NCI-H524 (cell line): ENCODE data around the gene GCLC.
A peak's percentile ranks its signal among the peaks of the same experiment; 100 is the strongest.
"Not testable (repeated sequence)": the region's sequence is repeated elsewhere in the genome, so short reads cannot be mapped to it uniquely, and the experiment has no call there.

Experiments
- DNase-seq, 2 experiments: peaks; one replicate each; lab custom pipeline; 2025; lab: John Stamatoyannopoulos, UW

GCLC gene

DNA sequence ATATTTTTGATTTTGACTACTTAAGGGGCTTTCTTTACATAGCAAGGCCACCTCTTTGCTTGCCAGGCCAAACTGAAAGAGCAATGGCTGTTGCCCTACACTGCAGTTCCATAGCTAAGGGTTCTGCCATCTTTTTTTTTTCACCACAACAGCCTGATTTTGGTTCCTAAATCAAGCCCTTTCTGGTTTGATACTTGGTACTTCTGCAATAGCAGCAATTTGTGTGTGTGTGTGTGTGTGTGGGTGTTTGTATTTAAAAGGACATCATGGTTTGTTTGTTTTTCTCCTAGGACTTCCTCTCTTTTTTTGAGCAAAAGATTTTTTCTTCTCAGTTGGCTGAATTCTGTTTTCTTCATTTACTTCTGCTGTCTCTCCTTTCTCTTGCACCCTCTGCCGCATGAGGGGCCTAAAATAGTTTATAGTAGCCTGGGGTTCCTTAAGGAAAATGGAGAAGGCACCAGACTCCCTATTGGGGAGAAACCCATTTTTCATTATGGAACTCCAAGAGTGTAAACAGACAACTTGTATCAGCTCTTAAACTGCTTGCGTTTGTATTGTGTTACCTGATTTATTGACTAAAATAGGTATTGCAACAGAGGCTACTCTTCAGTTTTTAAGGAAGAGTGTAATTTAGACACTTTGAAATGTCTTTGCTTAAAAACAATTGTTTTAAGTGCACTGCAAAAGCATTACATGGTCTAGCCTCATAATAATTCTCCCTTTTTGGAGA lies 12.2 kb upstream of the GCLC start:
- DNase-seq: no peak

- DNase-seq: not testable (repeated sequence)
Measured at GRCh38 chr6:53553600-53553999, 8.7 kb upstream of the GCLC start.

GRCh38 chr6:53551681-53552080 lies 6.8 kb upstream of the GCLC start:
- DNase-seq: not testable (repeated sequence)

GRCh38 chr6:53547811-53548496 lies 3.1 kb upstream of the GCLC start:
- DNase-seq: peak; percentile 83 to 92

GRCh38 chr6:53547166-53547810 lies 2.4 kb upstream of the GCLC start:
- DNase-seq: peak in 1 of 2 experiments; percentile 41

GRCh38 chr6:53546281-53546680 lies 1.4 kb upstream of the GCLC start:
- DNase-seq: no peak

GRCh38 chr6:53544217-53544469 lies 758 bp downstream of the GCLC start:
- no peak for DNase-seq

GRCh38 chr6:53543359-53544216 lies 1.3 kb downstream of the GCLC start:
- peak in 1 of 2 experiments; percentile 26 for DNase-seq

GRCh38 chr6:53541900-53542299 lies 3.0 kb downstream of the GCLC start:
- no peak for DNase-seq

GRCh38 chr6:53540129-53540692 lies 4.7 kb downstream of the GCLC start:
- DNase-seq: no peak

DNA sequence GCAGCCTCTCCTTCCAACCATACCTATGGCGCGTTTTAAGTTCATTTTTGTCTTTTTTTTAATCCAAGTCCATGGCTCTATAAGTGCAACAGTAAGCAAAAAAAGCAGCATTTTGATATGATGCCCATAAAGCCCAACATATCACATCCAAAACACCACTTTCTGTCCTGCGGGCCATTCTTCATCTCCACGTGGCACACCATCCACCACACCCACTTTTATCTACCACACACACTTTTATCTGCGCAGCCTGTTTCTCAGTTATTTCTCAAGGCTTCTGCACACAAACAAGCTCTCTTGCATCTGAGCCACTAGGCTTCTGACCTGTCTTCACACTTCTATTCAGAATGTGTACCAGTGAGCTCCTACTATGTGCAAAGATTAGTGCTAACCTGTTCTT lies 5.3 kb downstream of the GCLC start:
- no peak for DNase-seq

GRCh38 chr6:53536561-53536960 lies 8.3 kb downstream of the GCLC start:
- no peak for DNase-seq

- no peak for DNase-seq
Measured at GRCh38 chr6:53532942-53533341, 12.0 kb downstream of the GCLC start.

DNA sequence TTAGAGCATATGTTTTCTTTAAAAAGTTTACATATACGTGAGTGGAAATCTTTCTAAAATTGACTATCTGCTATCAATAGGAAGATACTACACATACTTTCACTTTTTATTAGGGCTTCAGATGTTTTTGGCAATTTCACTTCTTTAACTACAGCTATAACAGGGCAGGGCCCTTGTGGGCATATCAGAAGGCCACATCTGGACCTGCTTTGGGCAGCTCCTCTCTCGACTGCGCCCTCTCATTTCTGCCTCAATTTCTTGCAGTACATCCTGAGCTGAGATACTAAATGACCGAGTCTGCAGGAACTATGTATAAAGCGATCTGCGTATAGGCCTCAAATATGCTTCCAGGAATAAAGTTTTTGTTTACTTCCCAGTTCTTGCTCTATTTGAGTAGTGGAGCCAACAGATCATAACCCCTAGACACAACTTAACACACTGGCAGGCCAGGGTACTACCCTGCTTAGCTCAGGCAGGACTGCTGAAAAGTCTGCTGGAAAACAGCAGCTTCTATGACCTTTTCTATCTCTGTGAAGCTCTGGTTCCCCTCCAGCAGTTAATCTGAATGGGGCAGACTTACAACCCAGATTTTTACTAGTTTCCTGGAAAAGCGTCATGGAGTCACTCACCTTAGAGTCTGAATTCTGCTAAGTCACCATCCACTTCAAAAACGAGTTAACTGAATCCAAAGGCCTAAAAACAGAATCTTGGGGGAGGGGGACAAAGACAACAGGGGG lies 12.7 kb downstream of the GCLC start:
- no peak for DNase-seq

GRCh38 chr6:53530780-53531386 lies 14.0 kb downstream of the GCLC start:
- DNase-seq: no peak

GRCh38 chr6:53530346-53530745 lies 14.6 kb downstream of the GCLC start:
- DNase-seq: no peak

DNA sequence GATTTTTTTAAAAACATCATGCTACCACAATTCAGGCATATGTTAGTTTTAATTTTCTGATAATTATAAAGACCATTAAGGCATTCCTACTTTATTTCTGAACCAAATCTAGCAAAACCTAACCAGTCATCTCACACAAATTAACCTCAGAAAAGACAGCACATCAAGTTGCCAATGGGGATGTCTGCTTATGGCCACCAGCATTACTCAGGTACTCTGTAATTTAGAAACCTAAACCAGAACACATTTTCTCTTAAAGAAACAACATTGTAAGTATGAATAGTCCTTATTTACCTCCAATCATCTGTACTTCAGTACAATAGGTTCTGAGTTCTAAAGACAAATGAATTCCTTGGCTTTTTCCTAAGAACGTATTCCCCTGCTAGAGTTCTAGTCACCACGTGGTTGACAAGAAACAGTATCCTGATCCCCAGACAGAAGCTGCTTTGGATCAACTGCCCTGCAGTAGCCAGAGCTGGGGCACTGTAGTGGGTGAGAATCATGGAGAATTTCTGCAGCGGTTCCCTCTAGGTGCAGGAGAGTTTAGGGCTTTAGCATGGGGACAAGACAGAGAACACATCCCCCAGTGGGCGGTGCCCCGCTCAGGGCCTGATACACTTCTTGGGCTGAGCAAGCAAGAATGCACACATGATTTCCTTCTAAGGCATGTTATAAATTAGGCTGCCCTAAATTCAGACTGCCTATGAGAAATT lies 15.4 kb downstream of the GCLC start:
- DNase-seq: no peak

GRCh38 chr6:53528107-53528506 lies 16.8 kb downstream of the GCLC start:
- DNase-seq: no peak

DNA sequence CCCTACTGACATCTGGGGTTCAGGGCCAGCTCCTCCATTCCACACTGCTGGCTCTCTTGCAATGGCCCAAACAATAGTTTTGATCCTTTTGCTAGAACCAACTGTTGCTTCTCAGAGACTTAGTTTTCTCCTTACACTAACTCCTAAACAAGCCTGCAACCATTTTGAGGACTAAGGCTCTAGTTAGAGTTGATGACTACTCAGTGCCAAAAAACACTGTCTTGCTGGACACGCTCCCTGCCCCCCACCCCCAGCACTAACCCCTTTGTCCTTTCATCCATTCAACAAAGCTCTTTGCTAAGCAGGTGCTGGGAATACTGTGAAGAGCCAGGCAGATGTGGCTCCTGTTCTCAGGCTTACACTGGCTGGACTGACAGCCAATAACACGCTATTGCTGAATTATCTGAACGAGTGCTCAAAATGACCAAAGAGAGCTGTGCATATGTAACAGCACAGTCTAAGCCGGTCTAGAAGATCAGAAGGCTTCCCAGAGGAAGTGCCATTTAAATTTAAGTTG lies 17.6 kb downstream of the GCLC start:
- DNase-seq: peak in 1 of 2 experiments; percentile 7

- DNase-seq: no peak
Measured at GRCh38 chr6:53526000-53526399, 18.9 kb downstream of the GCLC start.
